Esophagus muscularis mucosa (tissue), 4 donors: Measurements from ENCODE around the gene RTBDN. TPM values are rescaled to one million over a fixed set of nuclear protein-coding genes. Genes with fewer than 3 reads are reported as not detected.

Experiments
- DNase-seq: peaks from one replicate; pipeline ENCODE4 v3.0.0-alpha.2; 2017; ENCODE audit errors: extremely low spot score
- H3K27ac ChIP-seq, 4 donors: fragments of 200-600 bp; sonication (generic); replicated peaks in 1 of 4; 1 replicate in 3 of 4; 2 replicates in 1 of 4; pipeline ENCODE4 v1.5.1; 2016 to 2019; ENCODE audit warnings: mild to moderate bottlenecking in 1 of 4
- H3K27me3 ChIP-seq, 4 donors: fragments of 200-600 bp; sonication (generic); one replicate each; pipeline versions ENCODE4 v1.5.1 to v1.6.0; 2016 to 2019
- H3K36me3 ChIP-seq, 4 donors: fragments of 200-600 bp; sonication (generic); one replicate each; pipeline ENCODE4 v1.5.1; 2016 to 2019
- H3K4me1 ChIP-seq, 4 donors: fragments of 200-600 bp; sonication (generic); one replicate each; pipeline ENCODE4 v1.5.1; 2016 to 2019
- H3K4me3 ChIP-seq, 4 donors: fragments of 200-600 bp; sonication (generic); 1 replicate in 2 of 4; 2 replicates in 2 of 4; pipeline ENCODE4 v1.5.1; 2016 to 2019; ENCODE audit warnings: mild to moderate bottlenecking in 4 of 4, moderate library complexity in 1 of 4
- H3K9me3 ChIP-seq, 4 donors: fragments of 200-600 bp; sonication (generic); 1 replicate in 3 of 4; 2 replicates in 1 of 4; pipeline ENCODE4 v1.5.1; 2016 to 2019
- CTCF ChIP-seq, 3 experiments: fragments of 200-600 bp in 2 of 3; fragments of 450-650 bp in 1 of 3; sonication (generic) in 2 of 3; IDR thresholded peaks; one replicate each; pipeline ENCODE4 v1.5.1; 2017 to 2019; ENCODE audit warnings: antibody characterized with exemption in 3 of 3, mild to moderate bottlenecking in 2 of 3, moderate library complexity in 1 of 3
- EP300 ChIP-seq: sonication (generic); formaldehyde crosslinking; IDR thresholded peaks from one replicate; pipeline ENCODE4 v1.6.1; 2017; ENCODE audit warnings: antibody characterized with exemption
- POLR2A ChIP-seq: fragments of 450-650 bp; IDR thresholded peaks from one replicate; pipeline ENCODE4 v1.6.1; 2017; ENCODE audit warnings: antibody characterized with exemption, moderate library complexity, mild to moderate bottlenecking, low read depth
- POLR2AphosphoS5 ChIP-seq, 2 donors: sonication (generic); formaldehyde crosslinking; IDR thresholded peaks; one replicate each; pipeline ENCODE4 v1.6.1; 2017; ENCODE audit warnings: antibody characterized with exemption in 2 of 2
- WGBS: methylation state at CpG from one replicate; pipeline ENCODE4 v1.1.5; 2018; 5-methylcytosine and 5-hydroxymethylcytosine counted together
- intact Hi-C: fragments of 100-400 bp; cut with DNase I; formaldehyde crosslinking; loops from one replicate; pipeline ENCODE4 v1.15.1; 2023
- total RNA-seq, 4 donors: library from RNA; depleted of rRNA; stranded (reverse); fragments of >200 nt; gene quantifications; one replicate each; pipeline versions ENCODE4 v1.1.0 to v1.2.1, GENCODE V29; 2016

The RTBDN gene
- total RNA-seq, 4 donors from 2014 or later, result 0.52 to 0.83 TPM; not detected in 2

GRCh38 chr19:12815088-12815487 is 19.3 kb downstream of the RTBDN start:
- Histone ChIP-seq H3K9me3 (no peaks in the 10 kb centered on the region), H3K4me3 (no peak overlapping the region), H3K36me3 (peaks cover 0 to 43% (median 9%) of the 10 kb centered on the region in 4 donors), H3K27ac (no peak overlapping the region), H3K4me1 (no peaks in the 10 kb centered on the region), H3K27me3 (no peaks in the 10 kb centered on the region)
- no peak for TF ChIP-seq POLR2AphosphoS5 (IDR thresholded peaks at IDR 0.05)
- TF ChIP-seq POLR2A, result no peak
- no peak for TF ChIP-seq EP300
- no peak for TF ChIP-seq CTCF (IDR thresholded peaks at IDR 0.05)
- no peak for DNase-seq
- intact Hi-C loops, result no loop called here
- 90% methylated on average over 7 of the region's 7 CpGs for WGBS

- H3K36me3 ChIP-seq, result peaks cover 0 to 16% (median 2%) of the 10 kb centered on the region in 4 donors
- H3K4me1 ChIP-seq, result peaks cover 22 to 33% (median 30%) of the 10 kb centered on the region in 4 donors
- H3K9me3 ChIP-seq, result no peaks in the 10 kb centered on the region
- H3K27ac ChIP-seq, result peak within 1 kb of the TSS; percentile 58 to 81 (median 76)
- no peaks in the 10 kb centered on the region for H3K27me3 ChIP-seq
- peak; percentile 53 to 84 for TF ChIP-seq POLR2AphosphoS5 (IDR thresholded peaks at IDR 0.05)
- TF ChIP-seq POLR2A, result no peak
- TF ChIP-seq CTCF (IDR thresholded peaks at IDR 0.05), result peak in 2 of 3 experiments; percentile 11
- WGBS, result 11% methylated on average over 21 of the region's 66 CpGs
- peak within 1 kb of the TSS; percentile 59 to 80 (median 64) for H3K4me3 ChIP-seq
- no peak for DNase-seq
- intact Hi-C loops, result no loop called here
These were observed 27.9 kb downstream of the RTBDN start, which contains the start of gene RNASEH2A for GRCh38 chr19:12806242-12807081. RNASEH2A (plus strand) TSS chr19:12806584; CDS start chr19:12806674, 90 bp downstream.

- no peak for DNase-seq
- no peaks in the 10 kb centered on the region for H3K27me3 ChIP-seq
- H3K36me3 ChIP-seq, result peaks cover 5 to 14% (median 14%) of the 10 kb centered on the region in 4 donors
- no peaks in the 10 kb centered on the region for H3K9me3 ChIP-seq
- no peak overlapping the region for H3K4me3 ChIP-seq
- no peak overlapping the region for H3K27ac ChIP-seq
- intact Hi-C loops, result no loop called here
- H3K4me1 ChIP-seq, result peaks cover 36 to 48% (median 44%) of the 10 kb centered on the region in 4 donors
- TF ChIP-seq EP300, result no peak
- no peak for TF ChIP-seq POLR2AphosphoS5 (IDR thresholded peaks at IDR 0.05)
- no peak for TF ChIP-seq CTCF (IDR thresholded peaks at IDR 0.05)
- no peak for TF ChIP-seq POLR2A
- 95% methylated on average over 26 of the region's 26 CpGs for WGBS
These were observed 30.3 kb downstream of the RTBDN start for GRCh38 chr19:12804051-12804450.

GRCh38 chr19:12802267-12803106 is 31.9 kb downstream of the RTBDN start:
- Histone ChIP-seq H3K27me3 (no peaks in the 10 kb centered on the region), H3K4me1 (peaks cover 36 to 48% (median 43%) of the 10 kb centered on the region in 4 donors), H3K27ac (peak overlapping the region; percentile 83 to 89 (median 86)), H3K4me3 (peak overlapping the region; percentile 79 to 93 (median 86)), H3K9me3 (no peaks in the 10 kb centered on the region), H3K36me3 (peaks cover 6 to 28% (median 23%) of the 10 kb centered on the region in 4 donors)
- no peak for DNase-seq
- intact Hi-C loops, result no loop called here
- WGBS, result 42% methylated on average over 22 of the region's 22 CpGs
- no peak for TF ChIP-seq POLR2A
- no peak for TF ChIP-seq CTCF (IDR thresholded peaks at IDR 0.05)
- TF ChIP-seq POLR2AphosphoS5 (IDR thresholded peaks at IDR 0.05), result no peak
- no peak for TF ChIP-seq EP300
